ENCODE data around the gene RGS1. TPM values are rescaled to one million over a fixed set of nuclear protein-coding genes. Genes with fewer than 3 reads are reported as not detected.

RGS1 gene
- total RNA-seq, 5 donors from 2014 or later (not counting 1 experiment from before 2014, with no cell fraction given), result 7.1 to 439 (median 15.3) TPM

DNA sequence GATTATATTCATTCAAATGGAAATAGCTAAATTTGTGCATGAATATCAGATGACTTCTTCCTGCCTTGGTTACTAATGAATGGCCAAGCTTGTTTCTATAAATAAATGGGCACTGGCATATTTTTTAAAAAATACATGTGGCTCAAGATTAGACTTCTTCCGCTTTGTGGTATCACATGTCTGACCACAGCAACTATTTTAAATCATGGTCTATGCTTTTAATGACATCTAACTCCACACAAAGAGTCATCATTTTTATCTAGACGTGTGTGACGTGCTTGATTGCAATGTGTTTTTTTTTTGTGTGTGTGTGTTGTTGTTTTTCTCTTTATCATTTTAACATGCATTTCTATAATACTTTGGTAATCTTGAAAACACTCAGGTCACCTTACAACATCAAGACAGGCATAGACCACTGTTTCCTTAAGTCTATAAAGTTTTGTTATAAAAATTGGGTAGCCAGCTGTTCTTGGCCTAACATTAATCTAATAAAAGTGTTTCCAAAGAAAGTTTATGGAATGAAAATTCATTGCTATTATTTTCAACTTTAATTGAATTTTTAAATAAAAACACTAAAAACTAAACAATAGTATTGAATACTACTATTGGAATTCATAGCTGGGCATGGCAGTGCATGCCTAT, 29.5 kb downstream of the RGS1 start:
- no peaks in the 10 kb centered on the region for H3K9me3 ChIP-seq
- ChIA-PET POLR2A (interaction anchor here in 1 of 2 donors (0.6 kb wide), 1 partner anchor 126 kb away, joined by 3 read pairs; no protein-coding TSS in a partner anchor), CTCF (interaction anchor here in 1 of 2 donors (0.6 to 0.7 kb wide), 2 partner anchors 111 to 131 kb away, joined by 3 read pairs; no protein-coding TSS in a partner anchor)
- H3K4me3 ChIP-seq (ENCODE audit: control insufficient read depth in 1 of 2, extremely low read depth in 1 of 2, low read length in 1 of 2), result no peak overlapping the region
- no CpG with 5 or more reads among the region's 3 CpGs for WGBS (ENCODE audit: insufficient coverage)
- no peaks in the 10 kb centered on the region for H3K27me3 ChIP-seq (replicated peaks in 1 of 2; ENCODE audit: control insufficient read depth in 2 of 2, extremely low read depth in 1 of 2, insufficient read depth in 2 of 2, low read length in 1 of 2)
- DNase-seq (peak in 1 of 35 experiments; percentile 27), ATAC-seq (replicated peaks in 1 of 4) (no peak)
- Mint-ChIP-seq H3K27me3 (no peaks in the 10 kb centered on the region), H3K27ac (no peak overlapping the region), H3K36me3 (no peaks in the 10 kb centered on the region), H3K4me1 (peaks cover 13 to 40% (median 15%) of the 10 kb centered on the region in 3 donors), H3K9me3 (no peaks in the 10 kb centered on the region), H3K4me3 (no peak overlapping the region)
- peaks cover 8 to 9% of the 10 kb centered on the region in 2 experiments for H3K4me1 ChIP-seq (ENCODE audit: control insufficient read depth in 1 of 2, extremely low read depth in 1 of 2, insufficient read depth in 2 of 2, low read length in 2 of 2)
- H3K27ac ChIP-seq (ENCODE audit: low read length), result no peak overlapping the region
- H3K36me3 ChIP-seq (ENCODE audit: control insufficient read depth in 2 of 2, extremely low read depth in 1 of 2, insufficient read depth in 1 of 2, low read length in 1 of 2), result no peaks in the 10 kb centered on the region

DNA sequence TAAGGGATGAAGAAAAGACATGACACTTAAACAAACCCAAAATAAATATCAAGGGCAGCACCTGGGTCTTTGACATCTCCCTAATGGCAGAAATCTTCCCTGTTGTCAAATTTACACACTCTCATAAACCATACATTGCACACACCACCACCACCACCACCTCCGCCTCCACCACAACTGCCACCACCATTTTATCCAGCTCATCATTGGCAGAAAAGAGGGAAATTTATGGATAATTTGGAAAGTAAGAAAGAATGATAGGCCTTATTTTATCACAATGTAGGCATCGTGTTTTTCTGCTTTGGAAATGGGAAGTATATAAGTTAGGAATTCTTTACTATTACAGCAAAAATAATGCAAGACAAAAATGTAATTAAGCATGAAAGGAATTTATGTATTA, 33.1 kb downstream of the RGS1 start:
- H3K36me3 Mint-ChIP-seq, result no peaks in the 10 kb centered on the region
- CTCF ChIA-PET, result interaction anchor here (0.7 to 3.8 kb wide), 16 partner anchors 10 to 450 kb away, joined by 3 to 67 read pairs (median 4); partner anchors contain the start of genes RO60 (in 1 of the 2) and UCHL5 (in 1 of the 2)
- no peak for DNase-seq
- Histone ChIP-seq H3K27ac (ENCODE audit: low read length) (no peak overlapping the region), H3K36me3 (ENCODE audit: control insufficient read depth in 2 of 2, extremely low read depth in 1 of 2, insufficient read depth in 1 of 2, low read length in 1 of 2) (no peaks in the 10 kb centered on the region), H3K4me1 (ENCODE audit: control insufficient read depth in 1 of 2, extremely low read depth in 1 of 2, insufficient read depth in 2 of 2, low read length in 2 of 2) (peaks cover 8 to 9% of the 10 kb centered on the region in 2 experiments), H3K27me3 (replicated peaks in 1 of 2; ENCODE audit: control insufficient read depth in 2 of 2, extremely low read depth in 1 of 2, insufficient read depth in 2 of 2, low read length in 1 of 2) (no peaks in the 10 kb centered on the region), H3K4me3 (ENCODE audit: control insufficient read depth in 1 of 2, extremely low read depth in 1 of 2, low read length in 1 of 2) (peak overlapping the region in 1 of 2 donors; percentile 25), H3K9me3 (no peaks in the 10 kb centered on the region)
- no peak overlapping the region for H3K27ac Mint-ChIP-seq
- POLR2A ChIA-PET, result interaction anchor here in 1 of 2 donors (0.9 to 1.4 kb wide), 3 partner anchors 29 to 92 kb away, joined by 3 to 5 read pairs (median 4); no protein-coding TSS in a partner anchor
- no peaks in the 10 kb centered on the region for H3K27me3 Mint-ChIP-seq
- no CpG with 5 or more reads among the region's 2 CpGs for WGBS (ENCODE audit: insufficient coverage)
- ATAC-seq (replicated peaks in 1 of 4), result no peak
- peak overlapping the region in 1 of 3 donors; percentile 29 for H3K4me3 Mint-ChIP-seq
- no peaks in the 10 kb centered on the region for H3K9me3 Mint-ChIP-seq
- H3K4me1 Mint-ChIP-seq, result peaks cover 13 to 21% (median 15%) of the 10 kb centered on the region in 3 donors

DNA sequence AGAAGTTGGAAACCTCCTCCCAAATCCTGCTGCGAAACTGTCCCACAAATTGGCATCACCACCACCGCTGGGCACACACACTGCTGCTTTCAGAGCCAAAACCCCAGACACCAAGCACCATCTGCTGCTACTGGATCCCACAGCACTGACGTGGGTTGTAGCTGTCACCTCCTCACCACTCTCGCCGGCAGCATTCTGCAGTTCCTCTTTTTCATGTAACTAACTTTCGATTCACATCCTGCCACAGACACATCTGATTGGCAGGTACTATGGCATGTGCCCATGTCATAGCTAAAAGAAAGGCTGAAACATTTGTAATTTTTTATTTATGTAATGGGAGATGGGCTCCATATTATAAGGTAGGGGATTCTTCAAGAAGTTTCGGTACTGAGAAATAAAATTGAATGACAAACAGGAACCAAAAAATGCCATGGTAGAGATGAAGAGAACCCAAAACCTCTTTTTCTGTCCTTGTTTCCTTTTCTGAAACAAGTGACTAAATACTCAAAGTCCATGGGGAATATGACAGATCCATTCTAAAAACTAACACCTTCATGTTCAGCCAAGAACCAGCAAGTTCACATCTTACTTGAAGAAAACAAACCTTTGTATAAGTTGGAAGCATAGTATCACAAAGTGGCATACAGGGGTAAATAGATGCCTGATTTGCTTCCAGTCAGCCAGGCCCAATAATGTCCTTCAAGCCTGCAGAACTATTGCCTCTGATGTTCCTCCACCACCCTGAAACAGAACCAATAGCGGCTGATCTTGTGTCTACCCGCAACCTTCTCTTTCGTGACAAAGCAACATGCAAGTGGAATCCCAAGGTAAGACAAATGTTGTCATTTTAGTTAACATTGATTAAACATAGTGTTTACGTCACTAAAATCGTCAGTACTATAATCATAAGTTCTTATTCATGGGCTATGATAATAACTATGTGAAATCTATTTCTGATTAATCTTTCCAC, 33.8 kb downstream of the RGS1 start:
- peak; percentile 89 to 99 (median 92) for ATAC-seq (replicated peaks in 1 of 4)
- Histone ChIP-seq H3K27me3 (replicated peaks in 1 of 2; ENCODE audit: control insufficient read depth in 2 of 2, extremely low read depth in 1 of 2, insufficient read depth in 2 of 2, low read length in 1 of 2) (no peaks in the 10 kb centered on the region), H3K4me1 (ENCODE audit: control insufficient read depth in 1 of 2, extremely low read depth in 1 of 2, insufficient read depth in 2 of 2, low read length in 2 of 2) (peaks cover 8 to 9% of the 10 kb centered on the region in 2 experiments), H3K27ac (ENCODE audit: low read length) (peak overlapping the region; percentile 14), H3K4me3 (ENCODE audit: control insufficient read depth in 1 of 2, extremely low read depth in 1 of 2, low read length in 1 of 2) (peak overlapping the region in 1 of 2 donors; percentile 25), H3K36me3 (ENCODE audit: control insufficient read depth in 2 of 2, extremely low read depth in 1 of 2, insufficient read depth in 1 of 2, low read length in 1 of 2) (no peaks in the 10 kb centered on the region), H3K9me3 (no peaks in the 10 kb centered on the region)
- ChIA-PET POLR2A (interaction anchor here in 1 of 2 donors (0.5 to 1.4 kb wide), 5 partner anchors 30 to 512 kb away, joined by 3 to 7 read pairs (median 5); no protein-coding TSS in a partner anchor), CTCF (interaction anchor here (0.7 to 4.7 kb wide), 21 partner anchors 9 to 449 kb away, joined by 3 to 67 read pairs (median 5); partner anchors contain the start of genes RO60 (in 1 of the 2) and UCHL5 (in 1 of the 2))
- Mint-ChIP-seq H3K9me3 (no peaks in the 10 kb centered on the region), H3K4me1 (peaks cover 13 to 21% (median 15%) of the 10 kb centered on the region in 3 donors), H3K27ac (peak overlapping the region; percentile 85 to 86), H3K36me3 (no peaks in the 10 kb centered on the region), H3K27me3 (no peaks in the 10 kb centered on the region), H3K4me3 (peak overlapping the region; percentile 7 to 57 (median 29))
- 0% methylated on average over 3 of the region's 12 CpGs for WGBS (ENCODE audit: insufficient coverage)
- peak; percentile 5 to 84 (median 72) for DNase-seq

DNA sequence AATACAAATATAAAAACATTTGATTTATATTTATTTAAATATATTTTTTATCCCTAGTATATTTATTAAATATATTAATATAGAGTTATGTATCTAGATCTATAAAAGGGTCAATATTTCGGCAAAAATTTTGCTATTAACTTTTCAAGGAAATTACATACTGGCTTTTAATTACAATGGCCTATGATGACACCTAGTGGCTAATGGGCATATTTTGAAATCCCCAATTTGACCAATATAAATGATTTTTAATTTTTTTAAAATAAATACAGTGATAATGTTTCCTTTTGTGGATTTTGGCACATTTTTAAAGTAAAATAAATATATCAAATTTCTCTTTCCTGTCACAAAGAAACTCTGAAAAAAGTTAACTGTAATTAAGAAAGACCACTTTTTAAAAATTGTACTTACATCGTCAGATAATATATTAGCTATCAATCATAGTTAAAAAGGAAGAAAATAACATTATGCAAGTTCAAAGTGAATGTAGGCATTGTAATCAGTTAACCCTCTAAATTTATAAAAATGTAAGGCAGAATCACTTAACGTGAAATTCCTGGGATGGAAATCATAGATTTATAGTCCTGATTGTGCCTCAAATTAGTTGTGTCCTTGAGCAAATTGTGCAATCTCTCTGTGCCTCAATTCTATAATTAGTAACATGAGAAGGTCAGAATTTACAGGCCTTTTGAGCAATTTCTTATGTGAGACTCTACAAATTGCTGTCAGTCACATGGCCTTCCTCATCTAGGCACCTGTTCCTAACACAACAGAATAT, 34.7 kb downstream of the RGS1 start:
- H3K27ac Mint-ChIP-seq, result no peak overlapping the region
- DNase-seq (peak in 1 of 35 experiments; percentile 68), ATAC-seq (replicated peaks in 1 of 4) (no peak)
- H3K36me3 Mint-ChIP-seq, result no peaks in the 10 kb centered on the region
- ChIA-PET POLR2A (interaction anchor here (0.5 to 0.6 kb wide), 2 partner anchors 133 to 618 kb away, joined by 3 to 5 read pairs; no protein-coding TSS in a partner anchor), CTCF (interaction anchor here (0.6 to 4.7 kb wide), 13 partner anchors 10 to 409 kb away, joined by 3 to 67 read pairs (median 5); no protein-coding TSS in a partner anchor)
- Histone ChIP-seq H3K27me3 (replicated peaks in 1 of 2; ENCODE audit: control insufficient read depth in 2 of 2, extremely low read depth in 1 of 2, insufficient read depth in 2 of 2, low read length in 1 of 2) (no peaks in the 10 kb centered on the region), H3K4me3 (ENCODE audit: control insufficient read depth in 1 of 2, extremely low read depth in 1 of 2, low read length in 1 of 2) (no peak overlapping the region), H3K4me1 (ENCODE audit: control insufficient read depth in 1 of 2, extremely low read depth in 1 of 2, insufficient read depth in 2 of 2, low read length in 2 of 2) (peaks cover 8 to 9% of the 10 kb centered on the region in 2 experiments), H3K36me3 (ENCODE audit: control insufficient read depth in 2 of 2, extremely low read depth in 1 of 2, insufficient read depth in 1 of 2, low read length in 1 of 2) (no peaks in the 10 kb centered on the region), H3K27ac (ENCODE audit: low read length) (no peak overlapping the region), H3K9me3 (no peaks in the 10 kb centered on the region)
- peaks cover 13 to 18% (median 15%) of the 10 kb centered on the region in 3 donors for H3K4me1 Mint-ChIP-seq
- no peaks in the 10 kb centered on the region for H3K9me3 Mint-ChIP-seq
- WGBS (ENCODE audit: insufficient coverage), result no CpG with 5 or more reads among the region's 3 CpGs
- H3K27me3 Mint-ChIP-seq, result no peaks in the 10 kb centered on the region
- H3K4me3 Mint-ChIP-seq, result no peak overlapping the region

GRCh38 chr1:192615055-192615454, 39.5 kb downstream of the RGS1 start:
- Histone ChIP-seq H3K36me3 (ENCODE audit: control insufficient read depth in 2 of 2, extremely low read depth in 1 of 2, insufficient read depth in 1 of 2, low read length in 1 of 2) (no peaks in the 10 kb centered on the region), H3K4me1 (ENCODE audit: control insufficient read depth in 1 of 2, extremely low read depth in 1 of 2, insufficient read depth in 2 of 2, low read length in 2 of 2) (no peaks in the 10 kb centered on the region), H3K27ac (ENCODE audit: low read length) (no peak overlapping the region), H3K4me3 (ENCODE audit: control insufficient read depth in 1 of 2, extremely low read depth in 1 of 2, low read length in 1 of 2) (no peak overlapping the region), H3K9me3 (no peaks in the 10 kb centered on the region), H3K27me3 (replicated peaks in 1 of 2; ENCODE audit: control insufficient read depth in 2 of 2, extremely low read depth in 1 of 2, insufficient read depth in 2 of 2, low read length in 1 of 2) (no peaks in the 10 kb centered on the region)
- ATAC-seq (replicated peaks in 1 of 4) (no peak), DNase-seq (no peak)
- Mint-ChIP-seq H3K36me3 (no peaks in the 10 kb centered on the region), H3K9me3 (no peaks in the 10 kb centered on the region), H3K4me3 (no peak overlapping the region), H3K27me3 (no peaks in the 10 kb centered on the region), H3K4me1 (no peaks in the 10 kb centered on the region), H3K27ac (no peak overlapping the region)
- ChIA-PET POLR2A (no interaction called here), CTCF (interaction anchor here in 1 of 2 donors (2.3 kb wide), 1 partner anchor 141 kb away, joined by 17 read pairs; no protein-coding TSS in a partner anchor)
- whole genome bisulfite sequencing (ENCODE audit: insufficient coverage), result no CpG with 5 or more reads among the region's 1 CpG

Data from T-cell (primary cell).